Ovary (tissue), 9 donors: ENCODE results near the gene ANXA9. TPM values are rescaled to one million over a fixed set of nuclear protein-coding genes. Genes with fewer than 3 reads are reported as not detected.

Experiments
- DNase-seq, 5 donors: peaks; one replicate each; pipeline ENCODE4 v3.0.0-alpha.2; 2019 to 2020
- H3K27ac ChIP-seq, 2 donors: fragments of 200-600 bp; one replicate each; pipeline versions ENCODE4 v1.5.1 to v1.8.0; 2019 to 2022
- H3K27me3 ChIP-seq: fragments of 200-600 bp; one replicate; pipeline ENCODE4 v1.8.0; 2022
- H3K36me3 ChIP-seq: fragments of 200-600 bp; sonication (generic); one replicate; pipeline ENCODE4 v1.5.1; 2019
- H3K4me1 ChIP-seq: one replicate; pipeline ENCODE4 v1.8.1; 2013; ENCODE audit warnings: mild to moderate bottlenecking, moderate library complexity; ENCODE audit not compliant: insufficient read depth
- H3K4me3 ChIP-seq: fragments of 200-600 bp; sonication (generic); one replicate; pipeline ENCODE4 v1.5.1; 2017
- H3K9me3 ChIP-seq, 2 donors: fragments of 200-600 bp in 1 of 2; sonication (generic) in 1 of 2; one replicate each; pipeline versions ENCODE4 v1.5.1 to v1.8.1; 2013 to 2019; ENCODE audit warnings: mild to moderate bottlenecking in 1 of 2, moderate library complexity in 1 of 2
- EP300 ChIP-seq: sonication (generic); formaldehyde crosslinking; IDR thresholded peaks from one replicate; pipeline ENCODE4 v1.6.1; 2017; ENCODE audit warnings: antibody characterized with exemption
- POLR2A ChIP-seq: fragments of 450-650 bp; IDR thresholded peaks from one replicate; pipeline ENCODE4 v1.6.1; 2017; ENCODE audit warnings: antibody characterized with exemption, mild to moderate bottlenecking, moderate library complexity
- WGBS, 3 donors: extraction: QIAGEN DNeasy Blood & Tissue Kit in 1 of 3; methylation state at CpG; one replicate each; pipeline versions ENCODE4 v1.1.5 to v1.1.7; 2013 to 2017; 5-methylcytosine and 5-hydroxymethylcytosine counted together
- intact Hi-C, 4 donors: fragments of 100-400 bp; cut with DNase I; formaldehyde crosslinking; loops; one replicate each; pipeline versions ENCODE4 v1.11.0 to v1.15.1; 2022 to 2023
- polyA plus RNA-seq, 2 donors: library from polyadenylated mRNA; stranded (reverse); fragments of 200-250 nt in 1 of 2; fragments of 350-450 nt in 1 of 2; fragmentation: Illumina TruSeq in 1 of 2; extraction: RNeasy Lipid Tissue Mini Kit (QIAGEN cat#74804) in 1 of 2; gene quantifications; one replicate each; pipeline ENCODE4 v1.2.3, GENCODE V29; 2013 to 2014
- total RNA-seq, 7 donors: library from RNA; depleted of rRNA in 2 of 7; stranded (reverse); fragments of >200 nt in 2 of 7; fragmentation: NEBNext Ultra II Directional in 3 of 7; extraction: Animal tissue kit (Norgen Biotek cat#: 25700) in 3 of 7; gene quantifications; one replicate each; pipeline versions ENCODE4 v1.1.0 to v1.2.4, GENCODE V29; 2016 to 2023
- TF ChIP-seq, protein P1 (sequence below), 3 donors: fragments of 450-650 bp in 2 of 3; fragments of 200-600 bp in 1 of 3; IDR thresholded peaks; one replicate each; pipeline versions ENCODE4 v1.5.1 to v1.8.0; 2016 to 2022; ENCODE audit warnings: antibody characterized with exemption in 3 of 3, mild to moderate bottlenecking in 1 of 3
- donor health status: DM: no; HTN: no; CAD: no; lungs with moderate emphysema.
- donor health status: DM: no; HTN: no; CAD: no.
- donor health status: Bipolar disorder and iron deficiency.
- donor health status: DM: yes; HTN: yes; CAD: no.
- donor health status: DM: no; HTN: no; CAD: no.
- donor health status: DM: yes; HTN: yes; CAD: no.

Gene ANXA9
- total and polyA plus RNA-seq, 9 donors: 0.24 to 6.9 (median 0.79) TPM

DNA sequence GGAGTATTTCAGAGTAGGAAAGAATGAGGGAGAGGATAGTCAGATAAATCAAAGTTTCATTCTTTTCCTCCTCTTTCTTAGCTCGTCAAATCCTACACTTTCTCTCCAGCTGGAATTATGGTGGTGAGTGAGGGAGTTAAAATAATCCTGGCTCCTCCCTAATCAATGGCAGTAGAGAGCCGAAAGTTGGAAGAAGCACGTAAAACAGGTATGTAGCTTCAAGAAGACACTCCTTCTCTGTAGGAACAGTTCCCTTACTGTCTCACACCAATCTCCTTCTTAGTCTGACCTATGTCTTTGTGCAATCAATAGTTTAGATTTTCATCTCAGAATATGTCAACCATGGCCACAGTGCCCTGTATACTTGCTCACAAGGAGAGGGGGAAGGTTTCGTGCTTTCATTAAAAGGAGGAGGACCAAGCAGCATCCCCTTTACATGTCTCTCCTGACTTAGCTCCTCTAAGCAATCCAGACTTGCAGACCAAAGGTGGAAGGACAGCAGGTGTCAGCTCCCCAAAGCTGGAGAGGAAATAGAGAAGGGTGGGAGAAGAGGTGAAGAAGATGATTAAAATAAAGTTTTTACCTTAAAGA lies 23.7 kb downstream of the ANXA9 start:
- Histone ChIP-seq H3K4me1 (peaks cover 9% of the 10 kb centered on the region), H3K27me3 (no peaks in the 10 kb centered on the region), H3K9me3 (no peaks in the 10 kb centered on the region), H3K4me3 (peak overlapping the region; percentile 59), H3K36me3 (no peaks in the 10 kb centered on the region), H3K27ac (peak overlapping the region; percentile 83 to 86)
- TF ChIP-seq, protein P1, sequence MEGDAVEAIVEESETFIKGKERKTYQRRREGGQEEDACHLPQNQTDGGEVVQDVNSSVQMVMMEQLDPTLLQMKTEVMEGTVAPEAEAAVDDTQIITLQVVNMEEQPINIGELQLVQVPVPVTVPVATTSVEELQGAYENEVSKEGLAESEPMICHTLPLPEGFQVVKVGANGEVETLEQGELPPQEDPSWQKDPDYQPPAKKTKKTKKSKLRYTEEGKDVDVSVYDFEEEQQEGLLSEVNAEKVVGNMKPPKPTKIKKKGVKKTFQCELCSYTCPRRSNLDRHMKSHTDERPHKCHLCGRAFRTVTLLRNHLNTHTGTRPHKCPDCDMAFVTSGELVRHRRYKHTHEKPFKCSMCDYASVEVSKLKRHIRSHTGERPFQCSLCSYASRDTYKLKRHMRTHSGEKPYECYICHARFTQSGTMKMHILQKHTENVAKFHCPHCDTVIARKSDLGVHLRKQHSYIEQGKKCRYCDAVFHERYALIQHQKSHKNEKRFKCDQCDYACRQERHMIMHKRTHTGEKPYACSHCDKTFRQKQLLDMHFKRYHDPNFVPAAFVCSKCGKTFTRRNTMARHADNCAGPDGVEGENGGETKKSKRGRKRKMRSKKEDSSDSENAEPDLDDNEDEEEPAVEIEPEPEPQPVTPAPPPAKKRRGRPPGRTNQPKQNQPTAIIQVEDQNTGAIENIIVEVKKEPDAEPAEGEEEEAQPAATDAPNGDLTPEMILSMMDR (IDR thresholded peaks at IDR 0.05): no peak
- TF ChIP-seq EP300 (no peak), POLR2A (no peak)
- no peak for DNase-seq
- 3 to 6% (median 4%) methylated on average over 4 of the region's 4 CpGs for WGBS, 3 donors
- intact Hi-C loops: no loop called here

DNA sequence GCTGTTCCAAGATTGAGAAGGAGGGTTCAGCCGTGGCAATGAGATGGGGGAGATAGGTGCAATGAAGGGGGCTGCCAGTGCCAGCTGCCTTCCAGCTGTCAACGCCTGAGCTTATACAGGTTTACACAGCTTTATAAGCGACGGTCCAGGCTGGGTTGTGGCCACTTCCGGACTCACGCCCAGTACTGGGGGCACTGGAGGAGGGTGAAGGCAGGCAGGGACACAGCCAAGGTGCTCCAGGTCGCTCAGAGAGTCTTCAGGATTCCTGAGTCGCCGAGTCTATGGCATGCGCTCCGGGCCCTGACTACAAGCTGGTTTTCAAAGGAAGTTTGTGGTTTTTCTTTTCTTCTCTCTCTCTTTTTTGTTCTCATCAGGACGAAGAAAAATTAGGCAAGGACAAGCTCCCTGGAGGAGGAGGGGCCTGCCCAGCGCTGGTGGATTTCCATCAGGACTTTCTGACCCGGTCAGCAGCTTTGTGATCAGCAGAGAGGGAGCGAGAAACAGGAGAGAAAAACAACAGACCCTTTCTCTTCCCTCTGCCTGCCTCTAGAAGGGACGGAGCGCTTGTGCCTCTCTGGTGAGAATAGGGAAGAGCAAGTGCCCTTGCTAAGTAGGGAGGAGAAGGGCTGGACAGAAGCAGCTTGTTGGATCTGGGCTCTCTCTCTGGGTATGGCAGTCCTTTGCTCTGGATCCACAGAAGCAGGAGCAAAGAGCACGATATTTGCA lies 24.4 kb downstream of the ANXA9 start, which contains the start of gene MINDY1:
MINDY1 (minus strand) TSS at position 576 of the 726 bp plus-strand sequence. CDS start 4,285 bp downstream, outside the sequence.
- WGBS, 3 donors: 0 to 1% (median 0%) methylated on average over 18 of the region's 18 CpGs
- no peaks in the 10 kb centered on the region for H3K36me3 ChIP-seq
- H3K27ac ChIP-seq: peak within 1 kb of the TSS; percentile 83 to 86
- intact Hi-C loops: no loop called here
- H3K9me3 ChIP-seq: no peaks in the 10 kb centered on the region
- peak within 1 kb of the TSS; percentile 74 for H3K4me3 ChIP-seq
- peaks cover 9% of the 10 kb centered on the region for H3K4me1 ChIP-seq
- H3K27me3 ChIP-seq: no peaks in the 10 kb centered on the region
- peak; percentile 63 to 78 (median 66) for DNase-seq
- TF ChIP-seq, protein P1 (IDR thresholded peaks at IDR 0.05): peak in 2 of 3 donors; percentile 60 to 74
- TF ChIP-seq EP300: no peak
- peak; percentile 59 for TF ChIP-seq POLR2A

DNA sequence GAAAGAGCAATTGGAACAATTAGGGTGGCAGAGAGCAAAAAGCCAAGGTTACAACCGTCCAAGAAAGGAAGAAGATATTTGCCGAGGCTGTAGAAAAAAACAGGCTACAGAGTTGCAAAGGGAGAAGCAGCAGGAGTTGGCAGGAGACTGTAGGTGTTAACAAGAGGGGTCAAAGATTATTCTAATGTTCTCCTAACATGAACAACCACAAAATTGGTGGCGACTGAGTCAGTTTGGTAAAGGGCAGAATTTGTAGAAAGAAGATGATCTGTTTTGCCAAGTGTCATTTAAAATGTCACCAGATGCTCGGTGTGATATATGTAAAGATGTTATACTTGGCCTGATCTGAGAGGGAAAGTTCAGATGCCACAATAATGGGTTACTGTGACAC lies 25.8 kb downstream of the ANXA9 start:
- Histone ChIP-seq H3K4me3 (peak overlapping the region; percentile 74), H3K36me3 (no peaks in the 10 kb centered on the region), H3K4me1 (peaks cover 6% of the 10 kb centered on the region), H3K9me3 (no peaks in the 10 kb centered on the region), H3K27me3 (no peaks in the 10 kb centered on the region), H3K27ac (peak overlapping the region; percentile 14 to 86)
- TF ChIP-seq, protein P1 (IDR thresholded peaks at IDR 0.05): no peak
- TF ChIP-seq EP300: no peak
- no peak for TF ChIP-seq POLR2A
- no peak for DNase-seq
- WGBS, 3 donors: 3 to 8% (median 6%) methylated on average over 4 of the region's 4 CpGs
- intact Hi-C loops: no loop called here

DNA sequence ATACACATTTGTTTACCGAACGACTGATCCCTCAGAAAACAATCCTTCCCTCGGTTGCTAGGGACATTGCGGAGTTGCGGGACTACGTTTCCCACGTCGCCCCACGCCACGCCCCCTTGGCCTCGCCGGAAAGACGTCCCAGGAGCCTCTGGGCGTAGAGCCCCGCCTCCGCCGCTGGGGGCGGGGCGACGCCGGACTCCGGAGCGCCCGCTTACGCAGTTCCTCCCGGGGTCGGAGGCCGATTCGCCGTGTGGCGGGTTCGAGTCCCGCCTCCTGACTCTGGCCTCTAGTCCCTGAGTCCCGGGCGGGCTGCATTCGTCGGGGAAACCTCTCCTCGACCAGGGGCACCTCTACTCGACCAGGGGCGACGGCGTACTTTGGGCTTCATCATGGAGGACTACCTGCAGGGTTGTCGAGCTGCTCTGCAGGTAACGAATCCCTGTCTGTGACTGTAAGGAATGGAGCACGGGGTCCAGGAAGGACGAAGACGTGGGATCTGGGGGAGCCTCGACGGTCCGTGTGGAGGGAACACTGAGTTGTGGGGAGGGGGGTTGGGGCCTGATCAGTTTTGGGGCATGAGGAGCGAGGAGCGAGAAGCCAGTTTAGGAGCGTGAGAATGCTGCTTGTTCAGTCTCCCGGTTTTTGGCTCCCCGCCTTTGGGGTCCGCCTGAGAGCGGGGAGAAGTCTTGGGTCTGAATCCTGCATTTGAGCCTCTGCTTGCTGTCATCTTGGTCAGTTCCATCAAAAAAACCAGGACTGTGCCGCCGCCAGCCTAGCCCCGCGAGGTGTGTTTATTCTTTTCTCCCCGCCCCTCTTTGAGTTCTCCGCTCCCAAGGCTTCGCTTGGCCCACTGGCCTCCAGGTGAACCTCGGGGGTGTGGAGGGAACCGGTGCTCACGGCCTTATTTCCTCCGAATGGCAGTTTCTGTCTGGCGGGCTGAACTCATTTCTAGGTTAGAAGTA lies 26.4 kb downstream of the ANXA9 start, which contains the start of gene PRUNE1:
PRUNE1 (plus strand) TSS at position 206 of the 962 bp plus-strand sequence; CDS start at position 390, 184 bp downstream.
- WGBS, 3 donors: 1% methylated on average over 58 to 69 of the region's 69 CpGs
- no peaks in the 10 kb centered on the region for H3K36me3 ChIP-seq
- DNase-seq: peak; percentile 96 to 99 (median 98)
- H3K4me3 ChIP-seq: peak within 1 kb of the TSS; percentile 74
- no peaks in the 10 kb centered on the region for H3K9me3 ChIP-seq
- H3K27ac ChIP-seq: peak within 1 kb of the TSS; percentile 72 to 86
- TF ChIP-seq, protein P1 (IDR thresholded peaks at IDR 0.05): peak in 2 of 3 donors; percentile 6 to 22
- peak; percentile 74 for TF ChIP-seq POLR2A
- TF ChIP-seq EP300: no peak
- H3K27me3 ChIP-seq: no peaks in the 10 kb centered on the region
- intact Hi-C loops: no loop called here
- peaks cover 5% of the 10 kb centered on the region for H3K4me1 ChIP-seq
